HG03460 (cell line): Measurements from ENCODE around the gene CBFA2T3.

ENCODE experiments used
- ATAC-seq: cut with Tn5 transposase; IDR thresholded peaks from one replicate; pipeline ENCODE4 v1.9.1; 2021; ENCODE audit not compliant: unreplicated experiment

The CBFA2T3 gene

GRCh38 chr16:88999457-89000206 is 22.6 kb upstream of the CBFA2T3 start:
- no peak for ATAC-seq

- no peak for ATAC-seq
These were observed 18.9 kb upstream of the CBFA2T3 start for GRCh38 chr16:88995746-88996535.

- ATAC-seq: no peak
These were observed 18.2 kb upstream of the CBFA2T3 start for GRCh38 chr16:88995194-88995593.

GRCh38 chr16:88994695-88995094 is 17.7 kb upstream of the CBFA2T3 start:
- no peak for ATAC-seq

- no peak for ATAC-seq
These were observed 17.1 kb upstream of the CBFA2T3 start for GRCh38 chr16:88993946-88994600.

GRCh38 chr16:88993166-88993761 is 16.3 kb upstream of the CBFA2T3 start:
- ATAC-seq: no peak

GRCh38 chr16:88992351-88993165 is 15.6 kb upstream of the CBFA2T3 start:
- ATAC-seq: no peak

GRCh38 chr16:88991813-88992350 is 14.9 kb upstream of the CBFA2T3 start:
- no peak for ATAC-seq

GRCh38 chr16:88989852-88990547 is 13.0 kb upstream of the CBFA2T3 start:
- ATAC-seq: no peak

GRCh38 chr16:88988980-88989811 is 12.2 kb upstream of the CBFA2T3 start:
- ATAC-seq: no peak

GRCh38 chr16:88985521-88985920 is 8.5 kb upstream of the CBFA2T3 start:
- no peak for ATAC-seq

- ATAC-seq: no peak
These were observed 7.0 kb upstream of the CBFA2T3 start for GRCh38 chr16:88983771-88984687.

GRCh38 chr16:88983165-88983564 is 6.2 kb upstream of the CBFA2T3 start:
- no peak for ATAC-seq

- ATAC-seq: no peak
These were observed 5.5 kb upstream of the CBFA2T3 start for GRCh38 chr16:88982286-88983084.

- ATAC-seq: no peak
These were observed 2.5 kb upstream of the CBFA2T3 start for GRCh38 chr16:88979353-88980015.

- ATAC-seq: peak; percentile 38
These were observed 1.8 kb upstream of the CBFA2T3 start for GRCh38 chr16:88978608-88979346.
